ENCODE results near the gene CFAP126. TPM values are rescaled to one million over a fixed set of nuclear protein-coding genes. Genes with fewer than 3 reads are reported as not detected.

Gene CFAP126
- total and polyA plus RNA-seq, 2 of the 13 experiments (the other 11 are each of a cell fraction or from before 2014, with no cell fraction given): not detected

DNA sequence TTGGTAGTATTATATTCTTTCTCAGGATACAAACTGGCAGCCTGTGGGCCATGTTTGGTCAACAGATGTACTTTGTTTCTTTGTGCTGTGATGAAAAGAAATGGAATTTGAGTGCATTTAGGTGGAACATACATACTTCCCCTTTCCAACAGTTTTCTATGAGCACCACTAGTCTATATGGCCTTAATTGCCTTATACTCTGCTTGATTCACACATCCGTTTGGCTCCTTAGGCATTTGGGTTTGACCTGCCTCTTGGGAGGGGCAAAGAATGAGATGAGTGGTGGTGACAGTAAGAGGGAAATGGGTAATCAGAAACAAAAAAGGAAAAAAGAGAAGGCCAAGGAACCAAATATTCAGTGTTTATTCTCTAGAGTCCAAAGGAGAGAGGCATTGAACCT lies 17.0 kb downstream of the CFAP126 start (continued):
- no peak for TF ChIP-seq HDAC2 (CRISPR knock-in tag; IDR thresholded peaks at IDR 0.05)
- no peak for TF ChIP-seq RFX5 (IDR thresholded peaks at IDR 0.05; ENCODE audit: low read depth, low read length)
- TF ChIP-seq, protein P1, sequence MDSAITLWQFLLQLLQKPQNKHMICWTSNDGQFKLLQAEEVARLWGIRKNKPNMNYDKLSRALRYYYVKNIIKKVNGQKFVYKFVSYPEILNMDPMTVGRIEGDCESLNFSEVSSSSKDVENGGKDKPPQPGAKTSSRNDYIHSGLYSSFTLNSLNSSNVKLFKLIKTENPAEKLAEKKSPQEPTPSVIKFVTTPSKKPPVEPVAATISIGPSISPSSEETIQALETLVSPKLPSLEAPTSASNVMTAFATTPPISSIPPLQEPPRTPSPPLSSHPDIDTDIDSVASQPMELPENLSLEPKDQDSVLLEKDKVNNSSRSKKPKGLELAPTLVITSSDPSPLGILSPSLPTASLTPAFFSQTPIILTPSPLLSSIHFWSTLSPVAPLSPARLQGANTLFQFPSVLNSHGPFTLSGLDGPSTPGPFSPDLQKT (CRISPR knock-in tag; IDR thresholded peaks at IDR 0.05; ENCODE audit: borderline replicate concordance): no peak
- no peak for TF ChIP-seq KMT2B (CRISPR knock-in tag; IDR thresholded peaks at IDR 0.05)

DNA sequence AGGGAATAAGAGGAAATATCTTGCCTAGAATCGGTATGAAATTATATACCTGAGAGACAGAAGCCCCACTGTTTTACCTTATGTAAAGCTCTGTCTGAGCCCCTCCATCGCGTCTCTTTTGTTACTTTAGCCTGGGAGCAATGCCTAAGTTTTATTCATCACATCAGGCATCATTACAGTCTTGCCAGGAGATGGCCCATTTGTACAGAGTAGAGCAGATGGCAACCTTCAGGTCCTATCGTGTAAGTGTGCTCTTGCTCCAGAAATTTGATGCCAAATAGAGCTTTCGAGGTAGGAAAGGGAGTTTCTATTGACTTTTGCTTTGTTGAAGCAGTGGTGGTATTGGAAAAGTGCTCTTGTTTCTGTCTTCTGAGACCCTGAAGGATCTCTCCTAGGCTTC lies 24.9 kb downstream of the CFAP126 start:
- Histone ChIP-seq H3K4me1 (ENCODE audit: insufficient read depth, low read length) (no peaks in the 10 kb centered on the region), H3K36me3 (replicated peaks in 1 of 2; ENCODE audit: control insufficient read depth in 1 of 2, insufficient read depth in 2 of 2, low read length in 2 of 2) (peaks cover 10 to 53% of the 10 kb centered on the region in 2 experiments; a peak in 4 of 5 replicates), H2AFZ (ENCODE audit: low read length) (no peak overlapping the region), H3K79me2 (ENCODE audit: insufficient read depth, low read length) (peaks cover 2% of the 10 kb centered on the region), H3K4me2 (ENCODE audit: low read depth, low read length) (no peak overlapping the region), H3K27ac (ENCODE audit: extremely low read length, insufficient read depth, low read length) (no peak overlapping the region), H3K9ac (ENCODE audit: insufficient read depth, low read depth, low read length) (no peak overlapping the region), H4K20me1 (ENCODE audit: insufficient read depth, low read length) (no peaks in the 10 kb centered on the region), H3K9me3 (ENCODE audit: low read length) (no peaks in the 10 kb centered on the region), H3K4me3 (replicated peaks in 1 of 3; ENCODE audit: insufficient read depth in 1 of 3, low read depth in 2 of 3, low read length in 3 of 3) (no peak overlapping the region), H3K27me3 (ENCODE audit: control insufficient read depth in 1 of 2, insufficient read depth in 2 of 2, low read length in 2 of 2) (no peaks in the 10 kb centered on the region)
- FAIRE-seq (no peak), ATAC-seq (no peak), DNase-seq (ENCODE audit: low spot score) (no peak)
- intact Hi-C loops (cut with micrococcal nuclease; ENCODE audit: unreplicated experiment) (no loop called here), in situ Hi-C loops (cut with HindIII; ENCODE audit: extremely low pct_ligation_motif_present, low pct_unique_long_range_greater_than_20kb) (no loop called here)
- BruUV-seq (replicated peaks): no TSS peak
- POLR2A ChIA-PET: no interaction called here
- TF ChIP-seq TSC22D2 (CRISPR knock-in tag; IDR thresholded peaks at IDR 0.05; ENCODE audit: borderline replicate concordance): no peak
- no peak for TF ChIP-seq ZNF781 (CRISPR knock-in tag; IDR thresholded peaks at IDR 0.05; ENCODE audit: borderline replicate concordance, not compliant biosample characterization)
- no peak for TF ChIP-seq CEBPB (IDR thresholded peaks at IDR 0.05; ENCODE audit: borderline replicate concordance, low read depth, low read length)
- no peak for TF ChIP-seq U2AF2 (IDR thresholded peaks at IDR 0.05; ENCODE audit: low read depth, low read length)
- no peak for TF ChIP-seq TOE1 (CRISPR knock-in tag; IDR thresholded peaks at IDR 0.05)
- TF ChIP-seq ISX (CRISPR knock-in tag; conservative IDR thresholded peaks at IDR 0.05): no peak
- no peak for TF ChIP-seq PRMT3 (CRISPR knock-in tag; IDR thresholded peaks at IDR 0.05; ENCODE audit: borderline replicate concordance, low read depth)
- TF ChIP-seq ZNF292 (CRISPR knock-in tag; IDR thresholded peaks at IDR 0.05; ENCODE audit: borderline replicate concordance, low read depth): no peak
- TF ChIP-seq, protein P2, sequence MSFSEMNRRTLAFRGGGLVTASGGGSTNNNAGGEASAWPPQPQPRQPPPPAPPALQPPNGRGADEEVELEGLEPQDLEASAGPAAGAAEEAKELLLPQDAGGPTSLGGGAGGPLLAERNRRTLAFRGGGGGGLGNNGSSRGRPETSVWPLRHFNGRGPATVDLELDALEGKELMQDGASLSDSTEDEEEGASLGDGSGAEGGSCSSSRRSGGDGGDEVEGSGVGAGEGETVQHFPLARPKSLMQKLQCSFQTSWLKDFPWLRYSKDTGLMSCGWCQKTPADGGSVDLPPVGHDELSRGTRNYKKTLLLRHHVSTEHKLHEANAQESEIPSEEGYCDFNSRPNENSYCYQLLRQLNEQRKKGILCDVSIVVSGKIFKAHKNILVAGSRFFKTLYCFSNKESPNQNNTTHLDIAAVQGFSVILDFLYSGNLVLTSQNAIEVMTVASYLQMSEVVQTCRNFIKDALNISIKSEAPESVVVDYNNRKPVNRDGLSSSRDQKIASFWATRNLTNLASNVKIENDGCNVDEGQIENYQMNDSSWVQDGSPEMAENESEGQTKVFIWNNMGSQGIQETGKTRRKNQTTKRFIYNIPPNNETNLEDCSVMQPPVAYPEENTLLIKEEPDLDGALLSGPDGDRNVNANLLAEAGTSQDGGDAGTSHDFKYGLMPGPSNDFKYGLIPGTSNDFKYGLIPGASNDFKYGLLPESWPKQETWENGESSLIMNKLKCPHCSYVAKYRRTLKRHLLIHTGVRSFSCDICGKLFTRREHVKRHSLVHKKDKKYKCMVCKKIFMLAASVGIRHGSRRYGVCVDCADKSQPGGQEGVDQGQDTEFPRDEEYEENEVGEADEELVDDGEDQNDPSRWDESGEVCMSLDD (CRISPR knock-in tag; IDR thresholded peaks at IDR 0.05; ENCODE audit: borderline replicate concordance): no peak
- CTCF ChIA-PET (ENCODE audit: low intra/inter-chr PET ratio, low total read pairs): no interaction called here
- 96% methylated on average over 5 of the region's 5 CpGs for WGBS (ENCODE audit: low lambda C conversion rate)

Data from HepG2 (cell line).